Activated gamma-delta T cell treated with anti-CD3 and anti-CD28 coated beads, Interleukin-2, amount 50 U/mL, for 16 hours (primary cell): Measurements from ENCODE around the gene ARFGEF2.
A peak's percentile ranks its signal among the peaks of the same experiment; 100 is the strongest.

Experiments used
- DNase-seq: peaks from one replicate; pipeline ENCODE4 v3.0.0-alpha.2; 2020; ENCODE audit warnings: low read depth

ARFGEF2 gene

GRCh38 chr20:48899881-48900280, 21.6 kb upstream of the ARFGEF2 start:
- no peak for DNase-seq

DNA sequence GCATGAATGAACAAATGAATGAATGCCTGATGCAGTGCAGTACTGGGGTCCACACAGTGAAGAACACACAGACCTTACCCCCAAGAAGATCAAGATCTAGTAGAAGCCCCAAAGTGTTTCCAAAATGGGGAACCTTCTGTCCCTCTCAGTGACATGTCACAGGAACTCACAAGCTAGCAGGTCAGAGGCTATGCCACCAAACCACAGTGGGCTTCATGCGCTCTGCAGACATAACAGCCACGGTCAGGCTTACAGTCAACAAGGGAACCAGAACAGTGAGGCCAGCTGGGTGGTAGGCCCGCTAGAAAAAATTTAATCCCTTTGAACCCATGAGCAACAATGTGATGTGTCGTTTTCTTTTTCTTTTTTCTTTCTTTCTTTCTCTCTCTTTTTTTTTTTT, 20.2 kb upstream of the ARFGEF2 start:
- no peak for DNase-seq

GRCh38 chr20:48903705-48904104, 17.8 kb upstream of the ARFGEF2 start:
- DNase-seq: no peak

DNA sequence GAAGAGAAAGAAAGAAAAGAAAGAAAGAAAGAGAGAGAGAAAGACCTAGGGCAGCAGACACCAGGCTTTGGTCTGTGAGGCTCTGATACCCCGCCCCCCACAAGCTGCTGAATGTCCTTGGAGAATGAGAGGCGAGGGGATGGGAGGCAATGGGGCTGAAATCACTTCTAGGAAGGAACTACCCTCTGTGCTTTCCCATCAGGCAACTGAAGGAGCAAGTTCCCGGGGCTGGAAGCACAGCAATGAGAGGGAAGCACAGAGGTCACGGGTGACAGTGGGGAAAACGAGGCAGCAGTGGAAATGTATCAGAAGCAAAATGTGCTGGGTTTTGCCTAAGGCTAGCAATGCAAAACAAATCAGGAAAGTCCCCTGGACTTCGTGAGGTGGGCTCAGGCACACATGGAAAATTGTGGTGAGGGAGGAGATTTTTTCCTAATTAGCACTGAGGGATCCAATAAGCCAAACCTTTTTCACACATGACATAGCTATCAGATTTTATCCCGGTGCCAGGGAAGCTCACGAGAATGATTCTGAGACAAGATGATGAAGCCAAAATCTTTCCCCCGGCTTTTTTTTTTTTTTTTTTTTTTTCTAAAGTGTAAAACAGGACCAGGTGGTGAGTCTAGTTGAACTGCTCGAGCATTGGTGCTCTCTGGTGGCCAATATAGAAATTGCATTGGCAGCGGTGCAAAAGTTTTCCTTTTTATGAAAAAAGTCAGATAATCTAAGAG, 16.8 kb upstream of the ARFGEF2 start:
- peak; percentile 61 for DNase-seq

GRCh38 chr20:48905297-48905647, 16.2 kb upstream of the ARFGEF2 start:
- DNase-seq: no peak

DNA sequence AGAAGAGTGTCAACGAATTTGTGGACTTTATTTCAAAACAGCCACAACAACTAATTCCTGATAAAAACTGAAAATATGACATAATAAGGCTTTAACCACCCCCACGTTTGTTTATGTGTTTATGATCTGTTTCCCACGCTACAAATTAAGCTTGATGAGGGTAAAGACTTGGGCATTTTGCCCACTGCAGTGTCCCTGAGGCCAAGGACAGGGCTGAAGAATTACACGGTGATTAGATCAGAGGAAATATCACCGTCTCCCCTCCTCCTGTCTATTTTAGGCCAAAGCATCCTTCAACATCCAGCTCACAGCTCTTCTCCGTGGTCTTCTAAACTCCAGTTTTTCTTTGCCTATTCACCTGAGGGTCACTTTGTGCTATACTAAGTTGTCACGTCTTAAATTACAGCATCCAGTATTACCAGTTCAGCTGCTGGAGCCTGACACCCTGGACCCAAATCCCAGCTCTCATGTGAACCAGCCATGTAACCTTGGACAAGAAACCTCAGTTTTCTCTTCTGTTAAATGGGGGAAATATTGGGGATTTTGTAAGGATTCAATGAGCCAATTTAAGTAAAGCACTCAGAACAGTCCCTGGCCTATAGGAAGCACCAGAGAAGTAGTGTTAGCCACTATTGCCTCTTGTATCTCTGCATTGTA, 15.2 kb upstream of the ARFGEF2 start:
- DNase-seq: no peak

- no peak for DNase-seq
These were observed 12.7 kb upstream of the ARFGEF2 start for GRCh38 chr20:48908656-48909319.

DNA sequence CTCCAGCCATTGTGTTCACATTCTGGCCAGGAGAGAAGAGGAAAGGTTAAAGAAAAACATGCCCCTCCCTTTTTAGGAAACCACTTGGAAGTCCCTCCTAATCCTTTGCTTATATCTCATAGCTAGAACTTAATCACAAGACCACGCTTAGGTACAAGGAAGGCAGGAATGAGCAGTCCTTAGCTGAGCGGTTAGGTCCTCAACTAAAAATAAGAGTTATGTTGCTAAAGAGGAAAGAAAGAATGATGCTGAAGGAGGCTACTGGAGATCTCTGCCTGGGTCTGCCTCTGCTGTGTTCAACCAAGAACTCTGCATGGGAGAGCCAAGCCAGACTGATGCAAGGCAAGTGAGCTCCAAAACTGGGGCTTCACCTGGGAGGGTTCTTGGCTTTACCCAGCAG, 11.6 kb upstream of the ARFGEF2 start:
- no peak for DNase-seq

DNA sequence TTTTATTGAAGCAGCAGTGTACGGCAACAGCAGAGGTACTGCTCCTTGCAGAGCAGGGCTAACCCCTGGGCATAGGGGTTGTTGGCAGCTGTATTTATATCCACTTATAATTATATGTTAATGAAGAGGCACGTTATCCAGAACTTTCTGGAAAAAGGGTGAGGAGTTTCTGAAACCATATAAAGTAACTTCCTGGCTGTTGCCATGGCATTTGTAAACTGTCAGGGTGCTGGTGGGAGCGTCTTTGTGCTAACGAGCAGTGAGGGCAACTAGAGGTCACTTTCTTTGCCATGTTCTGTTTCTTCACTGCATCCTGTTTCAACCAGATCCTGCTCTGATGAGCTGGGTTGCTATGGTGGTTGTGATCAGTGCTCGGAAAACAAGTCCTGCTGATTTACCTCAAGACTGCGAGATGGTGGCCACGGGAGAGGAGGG, 11.1 kb upstream of the ARFGEF2 start:
- DNase-seq: no peak

DNA sequence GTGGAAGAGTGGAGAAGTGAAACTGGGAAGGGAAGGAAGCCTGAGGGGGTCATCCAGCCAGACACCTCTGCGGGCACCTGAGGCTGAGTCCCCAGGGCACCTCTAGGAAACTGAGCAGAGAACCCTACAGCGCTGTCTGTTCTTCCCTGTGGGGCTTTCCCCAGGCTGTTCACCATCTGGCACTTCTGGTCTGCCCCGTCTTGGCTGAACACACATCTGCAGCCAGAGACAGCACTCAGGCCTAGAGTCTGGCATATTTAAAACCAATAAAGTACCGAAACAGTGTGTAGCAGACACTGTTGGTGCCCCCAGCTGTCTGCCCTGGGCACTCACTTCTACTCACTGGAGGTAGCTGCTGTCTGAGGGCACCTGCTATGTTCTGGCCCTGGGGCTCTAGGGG, 9.4 kb upstream of the ARFGEF2 start:
- no peak for DNase-seq

DNA sequence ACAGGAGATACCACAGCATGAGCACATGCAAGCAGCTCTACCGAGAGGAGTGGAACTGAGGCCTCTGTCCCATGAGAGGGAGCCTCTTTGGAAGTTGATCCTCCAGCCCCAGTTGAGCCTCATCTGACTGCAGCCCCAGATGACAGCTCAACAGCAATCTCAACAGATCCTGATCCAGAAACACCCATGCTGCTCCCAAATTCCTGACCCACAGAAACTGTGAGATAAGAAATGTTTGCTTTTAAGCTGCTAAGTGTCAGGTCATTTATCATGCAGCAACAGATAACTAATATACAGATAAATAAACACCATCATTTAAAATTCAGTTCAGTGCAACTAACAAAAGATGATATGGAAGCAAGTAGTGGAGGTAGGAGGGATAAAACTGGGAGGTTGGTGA, 4.8 kb upstream of the ARFGEF2 start:
- no peak for DNase-seq

- DNase-seq: no peak
These were observed 2.1 kb upstream of the ARFGEF2 start for GRCh38 chr20:48919336-48919881.

DNA sequence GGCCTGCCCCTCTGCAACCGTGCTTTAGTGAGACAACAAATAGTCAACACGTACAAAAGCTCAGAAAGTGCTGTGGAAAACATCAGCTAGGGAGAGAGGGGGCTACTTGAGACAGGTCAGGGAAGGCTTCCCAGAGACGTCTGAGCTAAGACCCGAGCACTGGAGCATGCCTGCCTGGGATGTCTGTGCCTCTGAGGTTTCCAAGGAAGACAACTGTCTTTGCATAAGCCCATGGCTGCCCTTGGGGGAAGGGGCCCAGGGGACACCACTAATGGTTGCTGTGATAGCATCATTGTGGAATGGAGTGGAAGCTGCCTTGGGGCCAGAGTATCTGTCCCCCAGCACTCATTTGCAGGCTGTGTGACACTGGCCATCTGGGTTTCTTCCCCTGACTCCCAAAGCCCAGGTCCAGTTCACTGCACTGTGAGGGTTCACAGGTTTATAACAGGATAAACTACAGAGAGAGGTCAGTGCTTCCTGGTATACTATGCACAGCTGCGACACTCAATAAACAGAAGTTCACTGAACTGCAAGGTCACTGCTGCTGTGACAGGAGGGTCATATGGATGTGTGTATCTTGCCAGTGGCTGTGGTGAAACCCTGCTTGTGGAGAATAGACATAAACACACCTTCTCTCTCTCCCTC, 1.5 kb upstream of the ARFGEF2 start:
- DNase-seq: no peak

- DNase-seq: no peak
These were observed 864 bp upstream of the ARFGEF2 start for GRCh38 chr20:48920527-48921167.

DNA sequence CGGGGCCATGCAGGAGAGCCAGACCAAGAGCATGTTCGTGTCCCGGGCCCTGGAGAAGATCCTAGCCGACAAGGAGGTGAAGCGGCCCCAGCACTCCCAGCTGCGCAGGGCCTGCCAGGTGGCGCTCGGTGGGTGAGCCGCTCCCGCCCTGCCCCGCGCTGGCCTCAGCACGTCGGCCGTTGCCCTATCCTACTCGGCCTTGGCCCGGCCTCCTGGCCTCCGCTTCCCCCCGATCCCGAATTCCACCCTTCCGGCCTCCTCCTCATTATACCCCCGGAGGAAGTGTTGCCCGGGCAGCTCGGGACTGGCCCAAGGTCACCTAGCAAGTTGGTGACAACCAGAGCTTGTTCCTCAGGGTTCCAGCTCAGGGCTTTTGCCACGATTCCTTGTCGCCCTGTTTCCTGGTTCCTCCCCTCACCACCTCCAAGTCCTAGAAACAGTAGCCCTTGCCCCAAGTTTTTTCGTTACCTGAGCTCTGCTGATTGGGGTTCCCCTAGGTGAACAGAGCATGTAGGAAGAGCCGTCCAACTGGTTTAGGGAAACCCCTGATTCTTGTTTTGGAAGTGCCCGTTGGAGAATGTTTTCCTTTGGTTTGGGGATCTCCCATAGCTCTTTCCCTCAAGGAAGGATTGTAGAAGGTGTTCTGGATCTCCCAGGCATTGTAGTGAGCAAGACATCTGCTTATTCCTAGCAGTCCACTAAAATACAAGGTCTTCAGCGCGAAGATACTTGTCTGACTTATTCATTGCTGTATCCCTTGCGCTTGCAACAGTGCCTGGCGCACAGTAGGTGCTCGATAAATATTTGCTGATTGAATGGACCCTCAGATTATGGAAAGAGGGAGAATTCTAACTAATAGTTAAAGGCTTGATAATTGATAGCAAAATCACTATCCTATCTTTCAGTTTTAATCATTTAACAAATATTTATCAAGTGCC, 641 bp downstream of the ARFGEF2 start:
- no peak for DNase-seq

DNA sequence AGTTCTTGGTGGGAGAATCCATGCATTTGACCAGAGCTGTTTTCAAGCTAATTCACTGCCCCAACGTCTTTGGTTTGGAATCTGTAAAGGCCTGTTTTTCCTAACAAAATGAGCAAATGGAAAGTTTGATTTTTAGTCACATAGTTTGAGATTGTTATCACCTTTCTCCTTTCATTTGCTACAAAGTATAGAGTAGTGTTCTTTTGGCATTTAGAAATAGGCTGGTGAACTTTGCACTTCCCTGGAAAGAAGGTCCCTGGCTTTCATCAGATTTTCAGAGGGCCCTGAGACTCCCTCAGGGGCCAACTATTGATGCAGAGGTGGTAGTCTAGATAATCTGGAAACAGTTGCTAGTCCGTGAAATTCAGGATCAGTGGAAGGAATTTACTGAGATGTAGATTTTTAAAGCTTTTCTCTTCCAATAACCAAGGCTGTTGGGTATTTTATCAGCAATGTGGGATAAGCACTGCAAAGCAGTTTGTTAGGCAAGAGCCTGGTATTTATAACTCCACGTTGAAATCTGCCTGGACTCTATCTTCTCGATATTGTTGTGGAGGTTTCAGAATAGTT, 1.7 kb downstream of the ARFGEF2 start:
- DNase-seq: no peak

- DNase-seq: no peak
These were observed 3.2 kb downstream of the ARFGEF2 start for GRCh38 chr20:48924756-48925109.

GRCh38 chr20:48926267-48926666, 4.8 kb downstream of the ARFGEF2 start:
- no peak for DNase-seq

GRCh38 chr20:48926821-48927220, 5.3 kb downstream of the ARFGEF2 start:
- no peak for DNase-seq

DNA sequence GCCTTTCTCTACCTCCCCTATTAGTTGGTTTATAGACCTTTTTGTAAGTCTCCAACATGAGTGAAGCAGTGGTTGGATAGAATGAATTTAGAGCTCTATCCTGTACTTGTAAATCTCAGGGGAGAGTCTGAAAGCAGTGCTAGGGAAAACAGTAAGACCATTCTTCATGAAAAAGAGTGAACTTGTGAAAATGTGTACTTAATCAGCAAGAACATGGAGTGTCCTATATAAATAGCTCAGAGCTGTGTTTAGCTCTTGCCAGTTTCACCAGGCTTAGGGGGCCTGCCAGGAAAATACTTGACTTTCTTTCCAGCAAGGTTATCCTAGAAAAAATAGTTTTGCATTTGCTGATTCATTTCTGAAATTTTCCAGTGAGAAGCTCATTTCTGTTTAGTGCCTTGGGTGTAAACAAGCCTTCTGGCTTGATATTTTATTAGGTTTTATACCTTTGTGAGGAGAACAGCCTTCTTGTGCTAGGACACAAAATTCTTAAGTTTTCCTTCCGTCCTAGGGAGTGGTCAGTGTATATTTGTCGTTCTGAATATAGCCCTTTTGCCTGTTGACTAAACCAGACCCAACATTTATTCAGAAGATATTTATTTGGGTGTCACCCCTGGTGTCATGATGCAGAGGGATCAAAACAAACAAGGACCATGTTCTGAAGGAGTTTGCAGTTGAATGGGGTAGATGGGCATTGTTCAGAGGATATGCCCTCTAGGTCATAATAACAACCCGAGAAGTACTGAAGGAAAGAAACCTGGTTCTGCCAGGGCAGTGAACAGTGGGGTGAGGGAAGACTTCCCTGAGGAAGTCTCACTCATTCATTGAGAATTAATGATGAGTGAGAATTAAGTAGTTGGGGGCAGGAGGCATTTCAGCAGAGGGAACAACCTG, 7.6 kb downstream of the ARFGEF2 start:
- DNase-seq: no peak
